Stimulated activated CD4-positive, alpha-beta T cell treated with anti-CD3 and anti-CD28 coated beads, Interleukin-12 subunit alpha, Interleukin-12 subunit beta, amount 100 ng/mL, for 48 hours (primary cell): Measurements from ENCODE around the gene ATP2C2.
"Not testable (repeated sequence)": the region's sequence is repeated elsewhere in the genome, so short reads cannot be mapped to it uniquely, and the experiment has no call there.

Source experiments
- DNase-seq, 3 donors: peaks; one replicate each; pipeline ENCODE4 v3.0.0-alpha.2; 2020; ENCODE audit warnings: low read depth in 2 of 3, low spot score in 1 of 3

Gene ATP2C2

DNA sequence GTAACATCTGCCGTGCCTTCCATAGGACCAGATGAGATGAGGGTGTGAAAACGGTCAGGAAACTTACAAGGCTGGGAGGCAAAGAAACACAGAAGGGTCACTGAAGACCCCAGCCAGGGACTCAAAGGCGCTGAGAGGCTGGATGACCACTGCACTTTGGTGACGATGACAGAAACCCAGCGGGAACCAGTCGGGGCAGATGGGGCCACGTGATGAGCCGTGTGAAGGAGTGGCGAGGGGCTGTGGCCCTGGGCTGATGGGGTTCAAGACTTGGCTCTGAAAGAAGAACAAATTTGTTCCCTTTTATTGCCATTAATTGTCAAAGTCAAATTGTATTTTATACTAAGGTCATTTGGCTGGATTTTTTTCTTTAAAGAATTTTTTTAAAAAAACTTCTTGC lies 28.6 kb upstream of the ATP2C2 start:
- no peak for DNase-seq

DNA sequence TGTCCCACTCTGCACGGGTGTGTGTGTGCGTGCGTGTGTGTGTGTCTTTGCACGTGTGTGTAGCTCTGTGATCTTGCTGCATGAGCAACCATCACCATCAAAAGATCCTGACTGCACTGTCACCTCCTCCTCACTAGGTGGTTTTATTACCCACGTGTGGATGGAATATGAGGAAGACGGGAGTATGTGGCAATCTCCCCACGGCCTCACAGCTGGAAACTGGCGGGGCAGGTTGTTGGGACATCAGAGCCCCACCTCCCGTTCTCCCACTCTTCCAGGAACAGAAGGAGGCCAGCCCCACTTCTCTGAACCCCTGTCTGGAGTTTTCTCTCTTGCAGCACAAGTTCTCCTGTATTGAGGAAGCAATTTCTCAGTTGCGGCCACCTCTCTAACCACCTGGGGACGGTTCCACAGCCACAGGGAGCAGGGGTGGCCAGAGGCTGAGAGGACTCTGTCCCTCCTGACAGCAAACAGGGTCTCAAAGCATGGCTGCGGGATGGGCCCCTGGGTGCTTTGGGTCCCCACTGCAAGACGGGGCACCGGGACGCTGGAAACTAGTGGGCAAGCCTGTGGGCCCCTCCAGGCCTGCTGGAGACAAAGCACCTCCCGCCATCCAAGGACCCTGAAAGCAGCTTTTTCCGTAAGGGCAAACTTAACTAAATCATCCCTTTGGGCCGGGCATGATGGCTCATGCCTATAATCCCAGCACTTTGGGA lies 27.9 kb upstream of the ATP2C2 start:
- no peak for DNase-seq

DNA sequence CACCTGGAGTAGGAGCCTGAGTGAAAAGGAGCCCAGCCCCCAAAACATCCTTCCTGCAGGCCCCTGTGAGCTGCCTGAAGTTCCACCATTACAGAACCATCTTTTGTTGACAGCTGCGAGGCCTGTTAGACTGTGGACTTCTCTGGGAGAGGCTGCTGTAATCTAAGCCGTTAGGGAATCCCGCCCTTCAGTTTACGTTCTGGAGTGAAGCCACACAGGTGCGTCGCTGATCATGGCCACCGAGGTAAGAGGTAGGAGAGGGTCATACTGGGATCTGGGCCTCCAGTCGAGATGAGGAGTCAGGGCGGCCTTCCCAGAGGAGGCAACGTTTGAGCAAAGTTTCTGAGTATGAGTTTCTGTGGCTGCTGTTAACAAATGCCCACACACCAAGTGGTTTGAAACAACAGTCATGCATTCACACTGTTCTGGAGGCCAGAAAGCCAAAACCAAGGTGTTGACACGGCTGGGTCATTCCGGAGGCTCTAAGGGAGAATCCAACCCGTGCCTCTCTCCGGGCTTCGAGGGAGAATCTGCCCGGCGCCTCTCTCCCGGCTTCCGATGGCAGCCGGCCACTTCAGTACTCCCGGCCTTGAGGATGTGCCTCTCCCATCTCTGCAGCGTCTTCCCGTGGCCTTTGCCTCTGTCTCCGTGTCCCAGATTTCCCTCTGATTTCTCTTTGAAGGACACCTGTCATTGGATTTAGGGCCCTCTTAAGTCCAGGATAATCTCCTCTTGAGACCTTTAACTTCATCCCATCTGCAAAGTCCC lies 26.6 kb upstream of the ATP2C2 start:
- DNase-seq: no peak

DNA sequence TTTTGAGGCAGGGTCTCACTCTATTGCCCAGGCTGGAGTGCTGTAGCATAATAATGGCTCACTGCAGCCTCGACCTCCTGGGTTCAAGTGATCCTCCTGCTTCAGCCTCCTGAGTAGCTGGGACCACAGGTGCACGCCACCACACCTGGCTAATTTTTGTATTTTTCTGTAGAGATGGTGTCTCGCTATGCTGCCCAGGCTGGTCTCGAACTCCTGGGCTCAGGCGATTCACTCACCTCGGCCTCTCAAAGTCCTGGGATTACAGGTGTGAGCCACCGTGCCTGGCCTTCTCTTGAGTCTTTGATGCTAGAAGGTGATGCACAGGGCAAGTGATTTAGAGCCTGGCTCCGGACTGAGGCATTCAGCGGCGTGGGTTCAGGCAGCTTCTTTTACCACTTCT lies 24.5 kb upstream of the ATP2C2 start:
- not testable (repeated sequence) for DNase-seq

DNA sequence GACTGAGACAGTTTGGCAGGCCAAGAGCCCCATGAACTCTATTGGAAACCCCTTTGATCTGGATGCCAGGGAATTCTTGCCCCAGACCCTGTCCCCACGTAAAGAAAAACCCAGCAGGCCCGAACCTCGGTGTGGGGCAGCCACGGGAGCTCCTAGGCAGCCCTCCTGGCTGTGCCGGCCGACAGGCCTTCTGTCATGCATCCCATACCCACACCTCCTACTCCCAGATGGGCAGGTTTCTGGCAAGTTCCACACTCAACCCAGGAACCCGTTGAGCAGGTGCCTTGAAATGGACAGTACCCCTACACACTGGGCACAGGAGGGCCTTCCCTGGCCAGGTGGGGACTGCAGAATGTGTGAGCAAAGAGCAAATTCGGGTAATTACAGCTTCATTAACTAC lies 23.6 kb upstream of the ATP2C2 start:
- DNase-seq: no peak

DNA sequence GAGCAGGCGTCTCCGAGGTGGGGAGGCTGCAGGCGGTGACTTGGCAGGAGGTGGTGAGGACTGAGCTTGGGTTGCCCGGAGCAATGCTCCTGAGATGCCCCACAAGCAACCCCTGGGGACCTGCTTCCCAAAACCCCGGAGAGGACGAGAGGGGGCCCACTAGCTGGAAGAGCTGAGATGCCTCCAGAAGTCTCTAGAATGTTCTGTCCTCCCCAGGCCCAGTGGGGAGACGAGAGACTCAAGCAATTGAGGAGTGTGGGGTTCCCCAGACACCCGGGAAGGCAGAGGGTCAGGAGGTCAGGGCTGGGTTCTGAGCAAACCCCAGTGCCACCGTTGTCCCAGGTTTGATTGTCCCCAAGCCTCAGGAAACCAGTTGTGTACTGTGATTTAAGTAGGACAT lies 21.2 kb upstream of the ATP2C2 start:
- DNase-seq: no peak

DNA sequence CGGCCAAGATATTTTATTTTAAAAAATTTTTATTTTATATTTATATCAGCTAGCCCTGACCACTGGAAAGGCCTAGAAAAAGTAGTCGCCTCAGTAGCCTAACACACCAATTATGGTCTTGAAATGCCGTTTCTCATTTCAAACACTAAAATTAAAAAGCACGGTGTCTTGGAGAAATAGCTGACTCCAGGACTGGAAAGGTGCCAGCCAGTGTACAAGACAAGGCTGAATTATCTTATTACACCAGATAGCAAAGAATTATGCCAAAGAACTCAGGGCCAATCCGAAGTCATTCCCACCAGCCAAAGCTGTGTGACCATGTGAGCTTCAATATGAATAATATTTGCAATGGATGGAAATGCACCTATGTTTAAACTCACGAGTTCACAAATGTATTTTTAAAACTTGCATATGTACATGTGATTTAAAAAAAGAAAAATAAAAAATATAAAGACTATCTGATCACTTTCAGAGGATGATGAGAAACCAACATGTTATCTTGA lies 19.9 kb upstream of the ATP2C2 start:
- no peak for DNase-seq

DNA sequence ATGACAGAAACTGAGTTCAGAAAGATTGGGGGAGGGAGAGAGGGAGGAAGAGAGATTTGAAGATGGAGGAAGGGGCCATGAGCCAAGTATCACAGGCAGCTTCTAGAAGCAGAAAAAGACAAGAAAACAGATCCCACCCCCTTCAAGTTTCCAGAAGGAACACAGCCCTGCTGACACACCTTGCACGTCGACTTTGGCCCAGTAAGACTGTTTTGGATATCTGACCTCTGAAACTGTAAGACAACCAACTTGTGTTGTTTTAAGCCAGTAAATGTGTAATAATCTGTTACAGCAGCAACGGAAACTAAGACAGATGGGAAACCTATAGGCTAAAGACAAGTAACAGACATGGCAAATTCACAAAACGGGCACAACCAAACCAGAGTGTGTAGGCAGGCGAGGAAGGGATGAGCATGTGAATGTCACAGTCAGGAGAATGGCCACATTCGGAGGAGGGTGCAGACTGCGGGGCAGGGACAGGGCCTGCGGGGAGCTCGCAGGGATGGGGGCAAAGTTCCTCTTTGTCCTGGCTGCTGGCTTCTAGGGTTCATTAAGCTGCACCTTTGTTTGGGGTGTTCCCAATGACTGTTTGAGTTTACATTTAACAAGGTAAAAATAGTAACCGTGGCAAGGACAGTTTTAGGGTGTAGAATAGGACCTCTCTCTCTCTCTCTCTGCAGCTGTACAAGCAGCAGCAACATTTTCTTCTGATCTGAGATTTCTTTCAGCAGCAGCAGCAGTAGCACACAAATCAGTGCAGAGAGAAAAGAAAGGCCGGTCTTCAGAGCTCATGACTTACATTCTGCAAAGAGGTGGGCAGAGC lies 18.3 kb upstream of the ATP2C2 start:
- DNase-seq: no peak

DNA sequence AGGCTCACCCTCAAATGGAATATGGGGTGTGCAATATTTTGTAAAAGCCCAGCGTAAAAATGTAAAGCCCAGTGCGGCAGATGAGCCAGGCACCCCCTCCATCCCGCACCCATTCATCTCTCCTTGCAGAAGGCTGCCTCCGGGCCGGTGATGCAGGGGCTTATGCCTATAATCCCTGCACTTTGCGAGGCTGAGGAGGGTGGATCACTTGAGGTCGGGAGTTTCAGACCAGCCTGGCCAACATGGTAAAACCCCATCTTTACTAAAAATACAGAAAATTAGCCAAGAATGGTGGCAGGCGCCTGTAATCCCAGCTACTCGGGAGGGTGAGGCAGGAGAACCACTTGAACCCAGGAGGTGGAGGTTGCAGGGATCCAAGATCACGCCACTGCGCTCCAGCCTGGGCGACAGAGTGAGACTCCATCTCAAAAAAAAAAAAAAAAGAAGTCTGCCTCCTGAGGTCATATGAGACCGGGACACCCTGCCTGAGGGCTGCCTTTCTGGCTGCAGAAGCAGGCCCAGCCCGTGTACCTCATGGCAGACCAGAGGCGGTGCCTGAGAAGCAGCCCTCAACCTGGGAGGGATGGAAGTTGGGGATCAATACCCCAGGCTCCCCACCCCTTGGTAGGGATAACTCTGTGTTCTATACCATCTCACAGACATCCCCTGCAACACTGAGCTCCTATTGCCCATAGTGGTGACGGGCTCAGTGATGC lies 17.5 kb upstream of the ATP2C2 start:
- no peak for DNase-seq

DNA sequence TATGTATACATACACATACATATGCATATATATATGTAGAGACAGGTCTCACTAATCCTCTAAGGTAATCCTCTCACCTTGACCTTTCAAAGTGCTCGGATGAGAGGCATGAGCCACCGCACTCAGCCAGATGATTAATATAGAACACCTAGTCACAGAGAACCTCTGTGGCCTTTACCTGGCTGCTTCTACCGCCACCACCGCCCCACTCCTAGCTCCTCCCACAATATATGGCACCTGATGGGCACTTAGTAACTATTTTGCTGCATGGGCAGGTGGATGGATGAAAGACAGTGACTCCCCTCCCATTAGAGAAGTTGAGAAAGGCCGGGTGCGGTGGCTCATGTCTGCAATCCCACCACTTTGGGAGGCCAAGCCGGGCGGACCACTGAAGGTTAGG lies 16.7 kb upstream of the ATP2C2 start:
- no peak for DNase-seq

DNA sequence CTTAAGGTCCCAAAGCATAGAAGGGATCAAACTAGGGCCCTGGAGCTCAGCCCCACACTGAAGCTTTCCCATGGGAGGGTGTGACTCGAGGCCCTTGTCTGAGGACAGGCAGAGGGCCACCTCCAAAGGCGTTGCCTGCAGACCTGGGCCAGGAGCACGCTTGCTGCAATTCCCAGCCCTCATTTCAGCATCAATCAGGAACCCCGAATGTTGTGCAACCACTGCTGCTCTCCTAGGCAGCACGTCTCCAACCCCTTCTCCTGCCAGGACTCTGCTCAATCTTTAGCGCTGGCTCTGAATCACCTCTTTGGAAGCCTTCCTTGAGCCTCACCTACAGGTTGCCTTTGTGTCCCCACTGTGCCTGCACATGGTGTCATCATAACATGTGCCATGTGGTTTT lies 14.0 kb upstream of the ATP2C2 start:
- DNase-seq: no peak

DNA sequence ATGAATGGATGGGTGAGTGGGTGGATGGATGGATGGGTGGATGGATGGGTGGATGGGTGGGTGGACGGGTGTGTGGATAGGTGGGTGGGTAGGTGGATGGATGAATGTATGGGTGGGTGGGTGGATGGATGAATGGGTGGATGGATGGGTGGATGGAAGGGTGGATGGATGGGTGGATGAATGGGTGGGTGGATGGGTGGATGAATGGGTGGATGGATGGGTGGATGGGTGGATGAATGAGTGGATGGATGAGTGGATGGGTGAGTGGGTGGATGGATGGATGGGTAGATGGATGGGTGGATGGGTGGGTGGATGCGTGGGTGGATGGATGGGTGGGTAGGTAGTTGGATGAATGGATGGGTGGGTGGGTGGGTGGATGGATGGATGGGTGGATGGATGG lies 13.2 kb upstream of the ATP2C2 start:
- DNase-seq: no peak

DNA sequence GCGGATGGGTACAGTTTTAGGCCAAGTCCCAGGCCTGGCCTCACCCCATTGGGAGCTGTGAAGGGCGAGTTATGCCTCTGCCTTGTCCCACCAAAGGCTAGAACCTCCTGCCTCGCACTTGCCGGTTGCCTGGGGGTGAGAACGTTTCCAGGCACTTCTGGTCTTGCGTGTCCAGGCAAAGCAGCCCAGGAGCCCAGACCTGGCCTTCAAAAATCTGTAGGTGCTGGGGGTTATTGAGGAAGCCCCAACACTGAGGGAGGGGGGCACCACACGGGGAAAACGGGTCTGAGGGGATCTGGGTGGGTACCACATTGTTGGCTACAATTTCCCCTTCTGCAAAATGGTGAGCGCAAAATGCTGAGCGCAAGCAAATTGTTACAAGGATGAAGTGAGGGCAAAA lies 12.2 kb upstream of the ATP2C2 start:
- DNase-seq: no peak

DNA sequence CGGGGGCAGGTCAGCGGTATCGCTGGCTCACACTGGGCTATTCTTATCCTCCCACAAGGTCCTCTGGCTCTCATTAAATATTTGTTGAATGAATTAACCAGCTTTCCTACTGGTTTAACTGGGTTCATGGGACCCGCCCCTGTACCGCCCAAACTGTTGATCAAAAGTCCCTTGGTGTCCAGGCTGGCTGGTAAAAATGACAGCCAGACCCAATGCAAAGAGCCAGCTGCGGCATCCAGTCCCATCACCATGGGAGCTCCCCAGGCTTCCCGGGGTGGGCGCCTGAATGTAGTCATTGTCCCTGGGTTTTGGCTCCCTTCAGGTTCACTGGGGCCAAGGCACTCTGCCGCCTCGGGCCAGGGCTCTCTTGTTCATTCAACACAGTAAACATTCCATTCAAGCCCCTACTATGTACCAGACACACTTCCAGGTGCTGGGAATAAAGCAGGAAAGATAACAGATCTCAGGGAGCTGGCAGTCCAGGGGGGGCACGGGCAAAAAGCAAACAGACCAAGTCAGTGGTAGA lies 11.7 kb upstream of the ATP2C2 start:
- DNase-seq: no peak

DNA sequence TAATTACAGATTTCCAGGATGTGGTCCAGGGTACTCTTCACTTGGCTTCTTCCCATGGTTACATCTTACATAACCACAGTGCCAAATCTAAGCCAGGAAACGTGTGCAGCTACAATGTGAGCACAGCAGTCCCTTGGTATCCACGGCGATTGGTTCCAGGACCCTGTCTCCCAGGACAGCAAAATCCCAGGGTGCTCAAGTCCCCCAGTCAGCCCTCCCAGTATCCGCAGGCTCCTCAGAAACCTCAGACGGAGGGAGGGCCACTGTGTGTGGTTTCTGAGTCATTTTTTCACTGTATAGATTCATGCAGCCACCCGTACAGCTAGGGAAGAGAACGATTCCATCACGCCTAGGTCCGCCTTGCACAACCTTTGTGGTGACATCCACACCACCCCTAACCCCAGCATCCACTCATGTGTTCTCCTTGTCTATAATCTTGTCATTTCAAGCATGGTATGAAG lies 11.1 kb upstream of the ATP2C2 start:
- DNase-seq: peak in 1 of 3 donors; percentile 19

DNA sequence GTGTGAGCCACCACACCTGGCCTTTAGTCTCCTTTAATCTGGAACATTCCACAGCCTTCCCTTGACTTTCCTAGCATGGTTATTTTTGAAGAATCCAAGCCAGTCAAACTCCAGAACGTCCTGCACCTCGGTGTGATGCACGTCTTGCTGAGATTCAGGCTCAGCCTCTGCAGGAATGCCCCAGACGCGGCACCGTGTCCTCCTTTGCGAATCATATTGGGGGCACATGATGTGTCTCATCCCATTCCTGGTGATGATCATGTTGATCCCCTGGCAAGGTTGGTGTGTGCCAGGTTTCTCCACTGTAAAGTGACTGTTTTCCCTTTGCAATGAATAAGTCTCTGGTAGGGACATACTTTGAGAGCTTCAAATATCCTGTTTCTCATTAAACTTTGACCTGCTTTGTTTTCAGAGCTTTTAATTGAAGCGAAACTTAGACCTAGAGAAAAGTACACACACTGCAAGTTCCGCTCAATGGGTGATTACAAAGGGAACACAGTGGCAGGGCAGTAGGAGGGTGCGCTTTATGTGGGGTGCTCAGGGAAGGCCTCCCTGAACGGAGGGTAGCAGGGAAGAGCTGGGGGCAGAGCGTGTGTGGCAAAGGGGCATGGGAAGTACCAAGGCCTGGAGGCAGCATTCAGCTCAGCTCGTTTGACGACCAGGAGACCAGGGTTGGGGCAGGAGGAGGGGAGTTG lies 9.6 kb upstream of the ATP2C2 start:
- DNase-seq: no peak

DNA sequence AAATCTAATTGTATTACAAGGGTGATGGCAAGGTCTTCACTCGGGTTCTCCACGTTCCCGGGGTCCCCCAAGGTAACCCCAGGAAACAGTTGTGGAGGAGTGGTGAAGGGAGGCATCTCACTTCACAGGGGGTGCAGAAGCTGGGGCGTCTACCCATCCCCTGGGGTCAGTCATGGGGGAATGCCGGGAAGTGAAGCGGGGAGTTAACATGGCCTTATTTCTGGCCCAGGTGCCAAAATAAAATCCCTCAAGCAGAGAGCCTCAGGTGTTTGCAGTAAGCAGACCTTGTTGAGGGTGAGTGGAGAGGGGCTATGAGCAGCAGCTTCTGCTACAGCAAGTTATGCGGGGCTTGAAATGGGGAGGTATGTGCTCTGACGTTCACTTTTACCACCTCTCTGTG lies 9.0 kb upstream of the ATP2C2 start:
- no peak for DNase-seq

DNA sequence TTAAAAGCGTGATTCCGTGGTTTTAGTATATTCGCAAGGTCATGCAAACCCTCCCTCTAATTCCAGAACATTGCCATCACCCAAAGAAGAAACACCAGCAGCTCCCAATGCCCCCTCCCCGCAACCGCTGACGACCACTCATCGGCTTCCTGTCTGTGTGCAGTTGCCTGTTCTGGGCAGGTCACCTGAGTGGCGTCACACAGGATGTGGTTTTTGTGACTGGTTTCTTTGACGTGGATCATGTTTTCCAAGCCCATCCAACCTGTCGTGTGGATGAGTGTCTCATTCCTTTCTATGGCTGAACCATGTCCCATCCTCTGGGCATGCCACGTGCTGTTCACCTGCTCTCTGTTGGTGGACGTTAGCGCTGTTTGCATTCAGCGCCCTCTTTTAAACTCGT lies 8.2 kb upstream of the ATP2C2 start:
- peak; percentile 17 to 41 (median 30) for DNase-seq

DNA sequence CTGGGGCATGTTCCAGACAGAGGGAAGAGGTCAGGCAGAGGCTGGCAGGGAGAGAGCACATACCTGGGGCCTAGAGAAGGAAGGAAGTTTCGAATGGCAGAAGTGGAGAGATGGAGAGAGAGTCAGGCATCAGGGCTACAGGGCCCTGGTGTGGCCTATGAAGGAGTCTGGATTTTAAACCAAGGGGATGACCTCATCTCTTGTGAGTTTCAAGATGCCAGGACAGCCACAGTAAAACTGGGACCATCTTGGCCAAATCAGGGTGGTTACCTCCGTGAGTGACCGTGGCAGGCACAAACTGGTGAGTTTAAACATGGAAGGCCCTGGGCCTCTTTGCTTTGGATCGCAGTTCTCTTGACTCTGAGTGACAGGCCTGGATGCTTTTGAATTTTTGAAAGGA lies 7.6 kb upstream of the ATP2C2 start:
- no peak for DNase-seq

DNA sequence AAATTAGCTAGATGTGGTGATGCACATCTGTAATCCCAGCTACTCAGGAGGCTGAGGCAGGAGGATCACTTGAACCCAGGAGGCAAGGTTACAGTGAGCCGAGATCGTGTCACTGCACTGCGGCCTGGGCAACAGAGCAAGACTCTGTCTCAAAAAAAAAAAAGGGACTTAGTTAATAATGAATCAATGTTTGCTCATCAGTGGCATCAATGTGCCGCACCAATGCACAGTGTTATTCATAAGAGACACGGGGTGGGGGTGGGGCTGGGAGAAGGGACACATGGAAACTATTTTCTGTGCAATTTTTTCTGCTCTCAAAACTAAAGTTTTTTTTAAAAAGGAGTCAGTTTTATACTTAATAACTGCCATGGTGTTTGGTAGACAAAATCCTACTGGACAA lies 6.8 kb upstream of the ATP2C2 start:
- no peak for DNase-seq
